GM23248 (cell line): ENCODE results near the gene FAM210A.

Source experiments
- EZH2 ChIP-seq: fragments of 200-600 bp; sonication (generic); IDR thresholded peaks from 2 replicates; pipeline ENCODE4 v1.6.1; 2018; ENCODE audit warnings: antibody characterized with exemption, mild to moderate bottlenecking; ENCODE audit not compliant: insufficient read depth, poor library complexity, severe bottlenecking
- EZH2phosphoT487 ChIP-seq: fragments of 200-600 bp; sonication (generic); IDR thresholded peaks from 2 replicates; pipeline ENCODE4 v1.6.1; 2018; ENCODE audit warnings: antibody characterized with exemption, moderate library complexity, mild to moderate bottlenecking, low read depth; ENCODE audit not compliant: insufficient read depth

GRCh38 chr18:13661779-13662256 is 64.5 kb downstream of the FAM210A start:
- no peak for TF ChIP-seq EZH2
- TF ChIP-seq EZH2phosphoT487: no peak
